Adipose tissue (tissue), 3 donors: Measurements from ENCODE around the gene TCF4. TPM values are rescaled to one million over a fixed set of nuclear protein-coding genes. Genes with fewer than 3 reads are reported as not detected.

Source experiments
- H3K27ac ChIP-seq: one replicate; pipeline ENCODE4 v1.5.1; 2013; ENCODE audit warnings: low read depth, low read length
- WGBS, 3 donors: extraction: QIAGEN DNeasy Blood & Tissue Kit; methylation state at CpG; one replicate each; pipeline ENCODE4 v1.1.7; 2013; 5-methylcytosine and 5-hydroxymethylcytosine counted together
- polyA plus RNA-seq, 3 donors: library from polyadenylated mRNA; stranded (reverse); fragments of 200-250 nt; gene quantifications; one replicate each; pipeline ENCODE4 v1.2.3, GENCODE V29; 2013
- donor health status: healthy with polysubstance abuse.
- donor health status: Bipolar disorder and iron deficiency.
- donor health status: healthy.

The TCF4 gene
- polyA plus RNA-seq, 3 donors: 6.7 to 36.9 (median 32.6) TPM

- 59 to 94% (median 89%) methylated on average over 1 of the region's 1 CpG for WGBS, 3 donors
Observed at GRCh38 chr18:55386545-55386944, 201.4 kb downstream of the TCF4 start.

GRCh38 chr18:55385770-55386169 lies 202.2 kb downstream of the TCF4 start:
- WGBS, 3 donors: 79 to 89% (median 89%) methylated on average over 4 of the region's 4 CpGs
- H3K27ac ChIP-seq: no peak overlapping the region

More at GRCh38 chr18:55386545-55386944, 201.4 kb downstream of the TCF4 start:
- H3K27ac ChIP-seq: no peak overlapping the region

GRCh38 chr18:55384551-55385275 lies 203.3 kb downstream of the TCF4 start:
- WGBS, 3 donors: 75 to 83% (median 76%) methylated on average over 4 of the region's 4 CpGs

GRCh38 chr18:55384115-55384514 lies 203.9 kb downstream of the TCF4 start:
- no peak overlapping the region for H3K27ac ChIP-seq
- 93 to 96% (median 95%) methylated on average over 4 of the region's 4 CpGs for WGBS, 3 donors

More at GRCh38 chr18:55384551-55385275, 203.3 kb downstream of the TCF4 start:
- H3K27ac ChIP-seq: no peak overlapping the region

- 89 to 93% (median 92%) methylated on average over 2 of the region's 2 CpGs for WGBS, 3 donors
- no peak overlapping the region for H3K27ac ChIP-seq
Observed at GRCh38 chr18:55382277-55382805, 205.7 kb downstream of the TCF4 start.

- no peak overlapping the region for H3K27ac ChIP-seq
Observed at GRCh38 chr18:55381277-55381676, 206.7 kb downstream of the TCF4 start.

GRCh38 chr18:55380589-55380988 lies 207.4 kb downstream of the TCF4 start:
- WGBS, 3 donors: 92 to 95% (median 93%) methylated on average over 7 of the region's 7 CpGs

GRCh38 chr18:55376387-55376786 lies 211.6 kb downstream of the TCF4 start:
- 74 to 79% (median 76%) methylated on average over 2 of the region's 2 CpGs for WGBS, 3 donors
- H3K27ac ChIP-seq: no peak overlapping the region

More at GRCh38 chr18:55380589-55380988, 207.4 kb downstream of the TCF4 start:
- H3K27ac ChIP-seq: no peak overlapping the region

- 90 to 96% (median 93%) methylated on average over 5 of the region's 5 CpGs for WGBS, 3 donors
- H3K27ac ChIP-seq: no peak overlapping the region
Observed at GRCh38 chr18:55375930-55376329, 212.1 kb downstream of the TCF4 start.

GRCh38 chr18:55374741-55375140 lies 213.3 kb downstream of the TCF4 start:
- WGBS, 3 donors: 89 to 95% (median 93%) methylated on average over 1 of the region's 1 CpG

GRCh38 chr18:55372209-55372608 lies 215.8 kb downstream of the TCF4 start:
- H3K27ac ChIP-seq: no peak overlapping the region
- 77 to 89% (median 82%) methylated on average over 2 of the region's 2 CpGs for WGBS, 3 donors

More at GRCh38 chr18:55374741-55375140, 213.3 kb downstream of the TCF4 start:
- no peak overlapping the region for H3K27ac ChIP-seq

GRCh38 chr18:55370936-55371335 lies 217.1 kb downstream of the TCF4 start:
- no peak overlapping the region for H3K27ac ChIP-seq

- H3K27ac ChIP-seq: no peak overlapping the region
- WGBS, 3 donors: 92 to 94% (median 94%) methylated on average over 2 of the region's 2 CpGs
Observed at GRCh38 chr18:55369346-55369745, 218.6 kb downstream of the TCF4 start.

- 73 to 75% (median 73%) methylated on average over 2 of the region's 2 CpGs for WGBS, 3 donors
- no peak overlapping the region for H3K27ac ChIP-seq
Observed at GRCh38 chr18:55365342-55365741, 222.7 kb downstream of the TCF4 start.

GRCh38 chr18:55362303-55362702 lies 225.7 kb downstream of the TCF4 start:
- no peak overlapping the region for H3K27ac ChIP-seq
- WGBS, 3 donors: 81 to 93% (median 93%) methylated on average over 3 of the region's 3 CpGs

GRCh38 chr18:55361492-55362250 lies 226.3 kb downstream of the TCF4 start:
- H3K27ac ChIP-seq: no peak overlapping the region
- 78 to 91% (median 87%) methylated on average over 3 of the region's 3 CpGs for WGBS, 3 donors

GRCh38 chr18:55360061-55360460 lies 227.9 kb downstream of the TCF4 start:
- WGBS, 3 donors: 89 to 100% (median 94%) methylated on average over 1 of the region's 1 CpG
- no peak overlapping the region for H3K27ac ChIP-seq

- no peak overlapping the region for H3K27ac ChIP-seq
- WGBS, 3 donors: 97 to 99% (median 98%) methylated on average over 3 of the region's 3 CpGs
Observed at GRCh38 chr18:55356815-55357214, 231.2 kb downstream of the TCF4 start.

- 53 to 77% (median 65%) methylated on average over 4 of the region's 4 CpGs for WGBS, 3 donors
- H3K27ac ChIP-seq: no peak overlapping the region
Observed at GRCh38 chr18:55355223-55355622, 232.8 kb downstream of the TCF4 start.
